Measurements from ENCODE around the gene FBXO45. TPM values are rescaled to one million over a fixed set of nuclear protein-coding genes. Genes with fewer than 3 reads are reported as not detected.

The FBXO45 gene
- total and polyA plus RNA-seq, 4 donors = 1.6 to 7.7 (median 3.6) TPM

GRCh38 chr3:196632046-196632751, 63.7 kb downstream of the FBXO45 start:
- TF ChIP-seq ZBTB33 (IDR thresholded peaks at IDR 0.05) (no peak), HNF4A (conservative IDR thresholded peaks at IDR 0.05) (peak; percentile 45 to 46), FOXA2 (IDR thresholded peaks at IDR 0.05) (no peak), NR2F2 (IDR thresholded peaks at IDR 0.05) (no peak), SP1 (IDR thresholded peaks at IDR 0.05) (peak; percentile 31), ATF3 (IDR thresholded peaks at IDR 0.05) (no peak), RAD21 (IDR thresholded peaks at IDR 0.05) (peak; percentile 37 to 44), JUND (IDR thresholded peaks at IDR 0.05) (no peak), YY1 (IDR thresholded peaks at IDR 0.05) (peak; percentile 95), CTCF (IDR thresholded peaks at IDR 0.05; ENCODE audit: low read depth, low read length, missing input control) (peak; percentile 13), EGR1 (IDR thresholded peaks at IDR 0.05; ENCODE audit: low read depth in 2 of 2) (no peak), MAX (IDR thresholded peaks at IDR 0.05) (no peak), HNF4G (IDR thresholded peaks at IDR 0.05) (no peak), REST (IDR thresholded peaks at IDR 0.05) (no peak), GABPA (IDR thresholded peaks at IDR 0.05 in 1 of 2, conservative IDR thresholded peaks at IDR 0.05 in 1 of 2) (peak in 1 of 2 donors; percentile 74), FOXA1 (IDR thresholded peaks at IDR 0.05) (no peak), TAF1 (conservative IDR thresholded peaks at IDR 0.05) (peak; percentile 40), RXRA (IDR thresholded peaks at IDR 0.05) (no peak)
- Histone ChIP-seq H3K4me3 (ENCODE audit: low read depth in 1 of 3, low read length in 3 of 3) (peak overlapping the region; percentile 41 to 79 (median 75)), H3K4me1 (ENCODE audit: control insufficient read depth in 4 of 4, insufficient read depth in 4 of 4, low read length in 3 of 4) (peaks cover 2 to 12% (median 7%) of the 10 kb centered on the region in 4 donors), H3K27ac (ENCODE audit: low read depth in 1 of 2, low read length in 2 of 2) (peak overlapping the region; percentile 62 to 85), H3K36me3 (ENCODE audit: control insufficient read depth in 4 of 4, insufficient read depth in 3 of 4, low read depth in 1 of 4, low read length in 3 of 4) (no peaks in the 10 kb centered on the region), H3K9ac (ENCODE audit: low read depth in 1 of 2, low read length in 2 of 2) (peak overlapping the region in 1 of 2 donors; percentile 58), H3K9me3 (ENCODE audit: control insufficient read depth in 4 of 4, low read length in 3 of 4) (no peaks in the 10 kb centered on the region), H3K27me3 (ENCODE audit: control insufficient read depth in 4 of 4, insufficient read depth in 4 of 4, low read length in 3 of 4) (no peaks in the 10 kb centered on the region)
- WGBS = 2% methylated on average over 43 of the region's 43 CpGs
- peak; percentile 85 for DNase-seq (ENCODE audit: low spot score)

Measured in liver (tissue), 9 donors.